K562 (cell line): ENCODE data around the gene TEX48. TPM values are rescaled to one million over a fixed set of nuclear protein-coding genes. Genes with fewer than 3 reads are reported as not detected.

ENCODE experiments used
- EWSR1 ChIP-seq: fragments of 450-650 bp; IDR thresholded peaks from 2 replicates; pipeline ENCODE4 v1.6.1; 2018; ENCODE audit warnings: borderline replicate concordance, mild to moderate bottlenecking, low read depth, moderate library complexity; ENCODE audit not compliant: partially characterized antibody
- MAZ ChIP-seq, 2 experiments: fragments of 450-650 bp in 1 of 2; sonication (generic) in 1 of 2; formaldehyde crosslinking; IDR thresholded peaks in 1 of 2; conservative IDR thresholded peaks in 1 of 2; 2 replicates each; pipeline versions ENCODE4 v1.4.0 to v1.5.0; 2020; ENCODE audit warnings: mild to moderate bottlenecking in 1 of 2, missing genetic modification reagents in 1 of 2
- MCM2 ChIP-seq: fragments of 450-650 bp; IDR thresholded peaks from 2 replicates; pipeline ENCODE4 v1.6.1; 2017; ENCODE audit warnings: low read depth, mild to moderate bottlenecking
- NFE2 ChIP-seq: IDR thresholded peaks from 2 replicates; pipeline ENCODE4 v1.6.1; 2014; ENCODE audit warnings: antibody characterized with exemption, low read depth
- PBX2 ChIP-seq, 2 experiments: IDR thresholded peaks in 1 of 2; conservative IDR thresholded peaks in 1 of 2; 2 replicates each; pipeline ENCODE4 v1.6.1; 2016; ENCODE audit warnings: low read depth in 2 of 2, mild to moderate bottlenecking in 1 of 2, missing compliant biosample characterization in 1 of 2, missing genetic modification characterization in 1 of 2, moderate library complexity in 1 of 2
- SAFB ChIP-seq: fragments of 200-400 bp; formaldehyde crosslinking; IDR thresholded peaks from 2 replicates; pipeline ENCODE4 v1.6.1; 2017; ENCODE audit warnings: low read depth, low read length, borderline replicate concordance
- TEAD2 ChIP-seq: fragments of 450-650 bp; IDR thresholded peaks from 2 replicates; pipeline ENCODE4 v1.6.1; 2016; ENCODE audit warnings: missing genetic modification characterization, control low read depth, missing compliant biosample characterization
- ZNF23 ChIP-seq: fragments of 250-450 bp; sonication (Bioruptor Pico); IDR thresholded peaks from 2 replicates; pipeline ENCODE4 v1.4.0; 2020; ENCODE audit warnings: mild to moderate bottlenecking
- ZNF395 ChIP-seq: fragments of 200-800 bp; sonication (Bioruptor generic); IDR thresholded peaks from 2 replicates; pipeline ENCODE4 v1.6.1; 2017; ENCODE audit warnings: missing genetic modification characterization, missing compliant biosample characterization
- ZNF655 ChIP-seq: fragments of 250-450 bp; sonication (Bioruptor Pico); IDR thresholded peaks from 2 replicates; pipeline ENCODE4 v1.5.0; 2021
- polyA plus RNA-seq, 8 experiments: library from polyadenylated mRNA; depleted of rRNA in 4 of 8; stranded (reverse) in 5 of 8; unstranded in 3 of 8; fragments of >200 nt; fragmentation: Nextera tagmentation in 2 of 8; fragmentation: Illumina TruSeq in 1 of 8; extraction: Ambion mirVana in 2 of 8; extraction: Trizol in 1 of 8; gene quantifications; 2 replicates each; pipeline versions ENCODE4 v1.2.1 to v1.2.3, GENCODE V29; 2011 to 2014; ENCODE audit warnings: inconsistent platforms in 1 of 8, missing spikeins in 1 of 8
- total RNA-seq, 7 experiments: library from RNA; depleted of rRNA in 6 of 7; stranded (reverse); fragments of >200 nt in 6 of 7; fragmentation: Illumina TruSeq in 2 of 7; extraction: Trizol in 2 of 7; gene quantifications; 2 replicates each; pipeline versions ENCODE4 v1.2.1 to v1.2.3, GENCODE V29; 2011 to 2021; ENCODE audit warnings: low replicate concordance in 1 of 7

TEX48 gene
- total and polyA plus RNA-seq, 9 of the 15 experiments (the other 6 are each of a cell fraction or from before 2014, with no cell fraction given) = not detected

- no peak for TF ChIP-seq TEAD2 (tag)
- peak in 1 of 2 experiments; percentile 57; a peak in 1 of 4 replicates for TF ChIP-seq MAZ (CRISPR knock-in tag; conservative IDR thresholded peaks at IDR 0.05 in 1 of 2, IDR thresholded peaks at IDR 0.05 in 1 of 2)
- no peak for TF ChIP-seq MCM2
- TF ChIP-seq ZNF23 = no peak
- TF ChIP-seq NFE2 = peak; percentile 83
- no peak for TF ChIP-seq SAFB
- TF ChIP-seq EWSR1 = no peak
- no peak for TF ChIP-seq ZNF395
- no peak for TF ChIP-seq PBX2 (CRISPR knock-in tag; IDR thresholded peaks at IDR 0.05; ENCODE audit: low read depth)
- TF ChIP-seq PBX2 (tag; conservative IDR thresholded peaks at IDR 0.05; ENCODE audit: low read depth) = peak; percentile 34; the same call in 1 of the 2 replicates
- no peak for TF ChIP-seq ZNF655 (CRISPR knock-in tag)
Observed at GRCh38 chr9:114677418-114677817, 4.6 kb downstream of the TEX48 start (continued).
